CD4-positive, alpha-beta T cell treated with Interleukin-15 for 1 hour (primary cell): Measurements from ENCODE around the gene DKK3.

ENCODE experiments used
- DNase-seq: peaks from one replicate; pipeline ENCODE4 v3.0.0-alpha.2; 2020

Gene DKK3

GRCh38 chr11:11965656-11966353 lies 42.6 kb downstream of the DKK3 start:
- no peak for DNase-seq

DNA sequence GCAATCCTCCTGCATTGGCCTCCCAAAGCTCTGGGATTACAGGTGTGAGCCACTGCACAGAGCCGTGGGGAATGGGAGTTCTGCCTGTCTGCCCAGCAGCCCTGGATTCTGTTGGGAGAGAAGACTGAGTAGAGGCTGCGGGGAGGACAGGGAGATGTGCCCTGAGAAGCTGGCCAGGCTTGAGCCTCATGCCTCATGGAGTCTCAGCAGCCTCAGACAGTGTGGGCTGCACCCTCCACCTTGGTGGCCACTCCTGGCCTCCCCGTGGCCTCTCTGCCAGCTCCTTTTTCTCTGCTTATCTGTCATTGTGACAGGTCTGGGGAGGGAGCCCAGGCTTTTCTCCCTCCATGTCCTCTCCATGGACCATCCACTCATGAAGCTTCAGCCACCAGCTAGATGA lies 43.2 kb downstream of the DKK3 start:
- no peak for DNase-seq

- DNase-seq = no peak
Observed at GRCh38 chr11:11964774-11965150, 43.7 kb downstream of the DKK3 start.

DNA sequence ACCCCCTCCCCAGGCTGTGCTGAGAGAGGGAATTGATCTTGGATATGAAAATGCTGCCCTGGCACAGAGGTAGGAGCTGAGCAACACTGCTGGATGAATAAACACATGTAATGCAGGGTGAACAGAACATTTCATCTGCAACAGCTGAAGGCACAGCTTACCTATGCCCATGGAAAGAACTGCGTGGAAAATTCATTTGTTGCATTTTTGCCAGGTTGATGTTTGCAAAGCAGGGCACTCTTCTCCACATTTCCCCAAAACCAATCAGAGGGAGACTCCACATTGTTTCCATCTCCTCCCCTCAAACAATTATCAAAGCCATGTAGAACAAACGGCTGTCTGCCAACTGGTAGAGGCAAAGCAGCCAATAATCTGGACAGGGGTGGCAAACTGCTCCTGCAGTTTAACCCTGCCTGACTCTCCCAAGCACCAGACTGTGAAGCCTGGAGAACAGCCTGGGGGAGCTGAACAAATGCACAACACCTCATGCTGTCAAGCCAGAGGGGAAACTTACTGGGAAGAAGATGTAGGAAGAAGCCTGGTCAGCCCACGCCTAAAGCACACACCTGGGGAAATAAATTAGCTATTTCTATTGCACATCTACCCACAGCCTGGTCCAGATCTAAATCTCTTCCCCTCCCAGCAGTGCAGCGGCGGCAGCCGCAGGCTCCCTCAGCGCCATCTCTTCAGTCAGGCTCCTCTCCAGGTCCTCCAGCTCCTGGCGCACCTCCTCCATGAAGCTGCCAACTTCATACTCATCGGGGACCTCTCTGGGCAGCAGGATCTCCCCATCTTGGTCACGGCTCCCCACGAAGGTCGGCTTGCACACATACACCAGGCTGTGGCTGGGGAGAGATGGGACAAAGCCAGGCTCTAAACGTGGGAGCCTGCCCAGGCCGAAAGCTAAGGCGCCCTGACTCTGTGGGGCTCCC lies 44.3 kb downstream of the DKK3 start:
- DNase-seq = no peak

DNA sequence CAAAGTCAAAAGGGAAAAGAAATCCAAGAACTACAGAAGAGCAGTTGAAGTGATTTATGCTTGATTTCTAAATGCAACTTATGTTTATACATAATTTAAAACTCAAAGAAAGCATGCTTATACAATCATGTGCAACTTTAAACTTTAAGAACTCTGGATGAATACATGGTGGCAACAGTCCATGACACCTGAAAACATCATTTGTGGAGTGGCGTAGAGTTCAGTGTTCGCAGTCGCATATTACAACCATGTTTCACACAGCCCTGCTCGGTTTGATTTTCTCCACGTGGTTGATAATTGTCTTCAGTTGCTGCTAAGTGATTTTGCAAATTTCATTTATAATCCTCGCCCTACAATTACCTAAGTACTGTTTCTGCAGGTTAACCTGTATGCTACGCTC lies 45.4 kb downstream of the DKK3 start:
- DNase-seq = no peak

- no peak for DNase-seq
Observed at GRCh38 chr11:11961399-11962028, 46.9 kb downstream of the DKK3 start.

GRCh38 chr11:11960687-11961086 lies 47.7 kb downstream of the DKK3 start:
- DNase-seq = no peak

- no peak for DNase-seq
Observed at GRCh38 chr11:11959601-11960000, 48.8 kb downstream of the DKK3 start.

- DNase-seq = no peak
Observed at GRCh38 chr11:11958403-11959231, 49.8 kb downstream of the DKK3 start.

GRCh38 chr11:11956006-11956405 lies 52.4 kb downstream of the DKK3 start:
- no peak for DNase-seq

GRCh38 chr11:11952036-11952435 lies 56.4 kb downstream of the DKK3 start:
- no peak for DNase-seq

- no peak for DNase-seq
Observed at GRCh38 chr11:11949482-11949881, 58.9 kb downstream of the DKK3 start.

DNA sequence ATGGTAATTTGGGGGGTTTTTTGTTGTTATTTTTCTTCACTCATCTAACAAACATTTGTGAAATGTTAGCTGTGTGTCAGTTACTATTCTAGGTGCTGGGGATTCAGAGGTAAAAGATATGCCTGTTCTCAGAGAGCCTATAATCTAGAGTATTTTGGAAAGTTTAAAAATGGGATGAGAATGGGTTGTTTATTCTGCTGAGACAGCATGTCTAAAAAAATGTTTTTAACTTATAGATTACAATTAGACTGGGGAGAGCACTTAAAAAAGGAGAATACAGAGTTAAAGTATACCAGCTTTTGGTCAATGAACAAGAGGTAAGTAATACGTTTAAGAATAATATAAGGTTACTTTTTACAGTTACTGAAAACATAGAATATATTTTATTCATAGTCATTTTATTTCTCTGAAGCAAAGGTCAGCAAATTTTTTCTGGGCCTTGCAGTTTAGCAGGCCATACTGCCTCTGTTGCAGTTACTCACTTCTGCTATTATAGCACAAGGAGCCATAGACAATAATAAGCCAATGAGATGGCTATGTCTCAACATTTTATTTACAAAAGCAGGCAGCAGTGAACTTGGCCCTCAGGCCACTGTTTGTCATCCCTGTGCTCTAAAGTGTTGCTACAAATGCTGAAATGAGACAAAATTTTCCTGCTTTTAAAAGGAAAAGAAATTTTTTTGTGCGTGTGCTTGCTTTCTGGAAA lies 60.0 kb downstream of the DKK3 start:
- no peak for DNase-seq

- no peak for DNase-seq
Observed at GRCh38 chr11:11947825-11948224, 60.6 kb downstream of the DKK3 start.

- no peak for DNase-seq
Observed at GRCh38 chr11:11946878-11947277, 61.5 kb downstream of the DKK3 start.

GRCh38 chr11:11946180-11946579 lies 62.2 kb downstream of the DKK3 start:
- DNase-seq = no peak

GRCh38 chr11:11944444-11944843 lies 64.0 kb downstream of the DKK3 start:
- no peak for DNase-seq

- no peak for DNase-seq
Observed at GRCh38 chr11:11942668-11943067, 65.8 kb downstream of the DKK3 start.

- no peak for DNase-seq
Observed at GRCh38 chr11:11940551-11940950, 67.9 kb downstream of the DKK3 start.

DNA sequence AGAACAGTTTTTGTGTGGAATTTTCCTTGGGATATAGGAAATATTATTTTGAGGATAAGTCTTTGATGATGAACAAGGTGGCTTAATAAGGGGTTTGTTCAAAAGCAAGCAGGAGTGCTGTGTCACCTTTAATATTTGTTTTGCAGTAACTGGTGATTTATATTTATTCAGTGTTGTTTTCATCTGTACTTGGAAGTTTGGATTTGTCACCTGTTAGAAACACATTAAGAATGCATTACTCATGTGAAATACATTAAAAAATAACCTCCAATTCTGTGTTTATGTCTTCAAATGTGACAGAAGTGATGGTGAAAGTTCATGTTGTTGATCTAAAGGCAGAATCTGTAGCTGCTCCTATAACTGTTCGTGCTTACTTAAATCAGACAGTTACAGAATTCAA lies 70.5 kb downstream of the DKK3 start:
- no peak for DNase-seq

GRCh38 chr11:11937433-11937832 lies 71.0 kb downstream of the DKK3 start:
- no peak for DNase-seq

DNA sequence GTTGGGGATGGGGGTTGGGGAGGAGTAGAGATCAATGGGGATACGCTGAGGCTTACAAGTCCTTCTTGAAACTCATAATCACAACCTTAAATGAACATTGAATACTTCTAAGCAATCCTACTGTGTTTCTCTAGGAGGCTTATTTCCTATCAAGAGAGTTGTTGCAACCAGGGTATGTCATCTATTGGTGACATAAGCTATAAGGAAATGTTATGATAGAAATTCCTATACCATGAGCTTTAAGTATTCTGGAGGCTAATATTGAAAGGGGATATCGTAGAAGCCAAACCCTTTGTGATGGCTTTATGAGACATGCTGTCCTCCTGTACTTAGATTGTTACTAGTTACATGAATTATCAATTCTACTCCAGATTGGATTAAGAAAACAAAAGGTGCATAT lies 72.9 kb downstream of the DKK3 start:
- DNase-seq = no peak
